K562 (cell line): ENCODE measurements around the gene FBXO17. TPM values are rescaled to one million over a fixed set of nuclear protein-coding genes. Genes with fewer than 3 reads are reported as not detected.
A peak's percentile ranks its signal among the peaks of the same experiment; 100 is the strongest.

Experiments
- ATAC-seq: fragments of 200-7000 bp; cut with Tn5 transposase; 3 replicates; pipeline ENCODE4 v1.9.1; 2020; ENCODE audit warnings: moderate library complexity
- BruUV-seq: library from RNA; stranded (reverse); fragments of 400-500 nt; replicated peaks from 2 replicates; lab custom pipeline; 2021; lab: Mats Ljungman, UMichigan
- CTCF ChIA-PET: fragments of 300-600 bp; formaldehyde crosslinking; extraction: SDS; loops from one replicate; lab custom pipeline; 2021; ENCODE audit warnings: low intra/inter-chr PET ratio; lab: Yijun Ruan, JAX
- POLR2A ChIA-PET: fragments of 300-600, 350-650 bp; sonication (Branson Sonifier 250); formaldehyde crosslinking; extraction: SDS; loops from one replicate; lab custom pipeline; 2021; ENCODE audit warnings: antibody characterized with exemption, inconsistent platforms; lab: Yijun Ruan, JAX
- DNase-seq, 4 experiments: peaks; one replicate each; pipeline versions ENCODE4 v3.0.0 to v3.0.0-alpha.2; 2011 to 2018; ENCODE audit warnings: low spot score in 3 of 4, mixed read lengths in 3 of 4; ENCODE audit errors: extremely low read depth in 1 of 4
- FAIRE-seq: peaks from 2 replicates; lab custom pipeline; 2011; peaks lifted over from hg19 to GRCh38; lab: Jason Lieb, UNC
- H2AFZ ChIP-seq: 2 replicates; pipeline ENCODE4 v1.6.0; 2011; ENCODE audit warnings: low read depth, low read length, control low read depth, inconsistent platforms
- H3K27ac ChIP-seq: fragments of 200-600 bp; 3 replicates; pipeline ENCODE4 v1.8.0; 2011; ENCODE audit warnings: low read depth, mild to moderate bottlenecking, control low read depth, inconsistent platforms, low read length, moderate library complexity, mixed read lengths; ENCODE audit errors: extremely low read depth
- H3K27me3 ChIP-seq, 2 experiments: fragments of 300-600 bp in 1 of 2; 2 replicates in 1 of 2; 3 replicates in 1 of 2; pipeline versions ENCODE4 v1.6.0 to v1.8.0; 2011; ENCODE audit warnings: inconsistent platforms in 2 of 2, low read length in 2 of 2, mild to moderate bottlenecking in 1 of 2, mixed read lengths in 1 of 2, moderate library complexity in 1 of 2; ENCODE audit not compliant: control insufficient read depth in 2 of 2, insufficient read depth in 2 of 2
- H3K36me3 ChIP-seq: fragments of 300-600 bp; 3 replicates; pipeline ENCODE4 v1.8.0; 2011; ENCODE audit warnings: mild to moderate bottlenecking, low read length, inconsistent platforms; ENCODE audit not compliant: control insufficient read depth, insufficient read depth
- H3K4me1 ChIP-seq, 2 experiments: fragments of 200-600 bp in 1 of 2; replicated peaks in 1 of 2; 2 replicates in 1 of 2; 3 replicates in 1 of 2; pipeline versions ENCODE4 v1.5.1 to v1.8.0; 2011; ENCODE audit warnings: inconsistent platforms in 2 of 2, low read length in 2 of 2, mild to moderate bottlenecking in 1 of 2, mixed read lengths in 1 of 2, moderate library complexity in 1 of 2; ENCODE audit not compliant: control insufficient read depth in 2 of 2, insufficient read depth in 2 of 2
- H3K4me2 ChIP-seq: 2 replicates; pipeline ENCODE4 v1.6.1; 2011; ENCODE audit warnings: low read length, control low read depth, inconsistent platforms, mixed read lengths; ENCODE audit not compliant: insufficient read depth
- H3K4me3 ChIP-seq: fragments of 200-600 bp; sonication (generic), shearing (Covaris generic); 2 replicates; pipeline ENCODE4 v1.5.1; 2016; ENCODE audit warnings: control low read depth, inconsistent platforms
- H3K79me2 ChIP-seq: fragments of 200-600 bp; 3 replicates; pipeline ENCODE4 v1.8.0; 2011; ENCODE audit warnings: low read length, inconsistent platforms; ENCODE audit not compliant: control insufficient read depth, insufficient read depth
- H3K9ac ChIP-seq, 2 experiments: 2 replicates each; pipeline versions ENCODE4 v1.6.0 to v1.6.1; 2011; ENCODE audit warnings: low read depth in 2 of 2, low read length in 2 of 2, control low read depth in 1 of 2, inconsistent platforms in 1 of 2, mild to moderate bottlenecking in 1 of 2, mixed read lengths in 1 of 2; ENCODE audit not compliant: insufficient read depth in 1 of 2
- H3K9me1 ChIP-seq: one replicate; pipeline ENCODE4 v1.6.0; 2011; ENCODE audit warnings: inconsistent platforms, mild to moderate bottlenecking, low read length, moderate library complexity; ENCODE audit not compliant: control insufficient read depth, insufficient read depth
- H3K9me3 ChIP-seq: replicated peaks from 2 replicates; pipeline ENCODE4 v1.5.1; 2011; ENCODE audit warnings: low read depth, low read length, inconsistent platforms; ENCODE audit not compliant: control insufficient read depth, insufficient read depth
- H4K20me1 ChIP-seq: replicated peaks from 2 replicates; pipeline ENCODE4 v1.6.1; 2011; ENCODE audit warnings: low read length, inconsistent platforms, mixed read lengths; ENCODE audit not compliant: control insufficient read depth, insufficient read depth
- BCOR ChIP-seq: fragments of 450-650 bp; IDR thresholded peaks from 2 replicates; pipeline ENCODE4 v1.6.1; 2016
- CBX3 ChIP-seq, 2 experiments: IDR thresholded peaks; 1 replicate in 1 of 2; 2 replicates in 1 of 2; pipeline ENCODE4 v1.6.1; 2012; ENCODE audit warnings: inconsistent platforms in 2 of 2, low read length in 2 of 2, borderline replicate concordance in 1 of 2, control low read depth in 1 of 2
- ZFP36 ChIP-seq: fragments of 150-350 bp; IDR thresholded peaks from 2 replicates; pipeline ENCODE4 v1.6.1; 2018; ENCODE audit warnings: low read length, low read depth; ENCODE audit not compliant: partially characterized antibody
- ZNF551 ChIP-seq: fragments of 250-450 bp; sonication (Bioruptor Pico); IDR thresholded peaks from 2 replicates; pipeline ENCODE4 v1.5.0; 2021; ENCODE audit warnings: mild to moderate bottlenecking, moderate library complexity
- ZZZ3 ChIP-seq: fragments of 450-650 bp; IDR thresholded peaks from 2 replicates; pipeline ENCODE4 v1.6.1; 2016; ENCODE audit warnings: antibody characterized with exemption, mild to moderate bottlenecking, moderate library complexity
- WGBS: fragments of 100-300 bp; shearing (Covaris generic); methylation state at CpG from one replicate; pipeline ENCODE4 v1.1.6; 2016; ENCODE audit warnings: low coverage, mixed read lengths; ENCODE audit not compliant: insufficient coverage; ENCODE audit errors: missing lambda C conversion rate; 5-methylcytosine and 5-hydroxymethylcytosine counted together
- in situ Hi-C: fragments of 300-500 bp; cut with MboI; formaldehyde crosslinking; loops from 4 replicates; pipeline ENCODE4 v1.15.0; 2018; ENCODE audit warnings: inconsistent platforms, mixed read lengths
- intact Hi-C: fragments of 100-400 bp; cut with micrococcal nuclease; formaldehyde crosslinking; loops from 2 replicates; pipeline ENCODE4 v1.14.2; 2022
- polyA plus RNA-seq, 8 experiments: library from polyadenylated mRNA; depleted of rRNA in 4 of 8; stranded (reverse) in 5 of 8; unstranded in 3 of 8; fragments of >200 nt; fragmentation: Nextera tagmentation in 2 of 8; fragmentation: Illumina TruSeq in 1 of 8; extraction: Ambion mirVana in 2 of 8; extraction: Trizol in 1 of 8; gene quantifications; 2 replicates each; pipeline versions ENCODE4 v1.2.1 to v1.2.3, GENCODE V29; 2011 to 2014; ENCODE audit warnings: inconsistent platforms in 1 of 8, missing spikeins in 1 of 8
- total RNA-seq, 7 experiments: library from RNA; depleted of rRNA in 6 of 7; stranded (reverse); fragments of >200 nt in 6 of 7; fragmentation: Illumina TruSeq in 2 of 7; extraction: Trizol in 2 of 7; gene quantifications; 2 replicates each; pipeline versions ENCODE4 v1.2.1 to v1.2.3, GENCODE V29; 2011 to 2021; ENCODE audit warnings: low replicate concordance in 1 of 7
- TF ChIP-seq, protein P1 (sequence below), 2 experiments: fragments of 450-650 bp; formaldehyde crosslinking in 1 of 2; IDR thresholded peaks; 2 replicates each; pipeline versions ENCODE4 v1.4.0 to v1.6.1; 2014 to 2020; ENCODE audit warnings: mild to moderate bottlenecking in 2 of 2, borderline replicate concordance in 1 of 2, low read depth in 1 of 2
- TF ChIP-seq, protein P2 (sequence below): sonication (generic); formaldehyde crosslinking; IDR thresholded peaks from 2 replicates; pipeline ENCODE4 v1.8.1; 2023; ENCODE audit warnings: mild to moderate bottlenecking, missing genetic modification reagents

The FBXO17 gene
- total and polyA plus RNA-seq, 9 of the 15 experiments (the other 6 are each of a cell fraction or from before 2014, with no cell fraction given): 4.1 to 27.1 (median 19.0) TPM

DNA sequence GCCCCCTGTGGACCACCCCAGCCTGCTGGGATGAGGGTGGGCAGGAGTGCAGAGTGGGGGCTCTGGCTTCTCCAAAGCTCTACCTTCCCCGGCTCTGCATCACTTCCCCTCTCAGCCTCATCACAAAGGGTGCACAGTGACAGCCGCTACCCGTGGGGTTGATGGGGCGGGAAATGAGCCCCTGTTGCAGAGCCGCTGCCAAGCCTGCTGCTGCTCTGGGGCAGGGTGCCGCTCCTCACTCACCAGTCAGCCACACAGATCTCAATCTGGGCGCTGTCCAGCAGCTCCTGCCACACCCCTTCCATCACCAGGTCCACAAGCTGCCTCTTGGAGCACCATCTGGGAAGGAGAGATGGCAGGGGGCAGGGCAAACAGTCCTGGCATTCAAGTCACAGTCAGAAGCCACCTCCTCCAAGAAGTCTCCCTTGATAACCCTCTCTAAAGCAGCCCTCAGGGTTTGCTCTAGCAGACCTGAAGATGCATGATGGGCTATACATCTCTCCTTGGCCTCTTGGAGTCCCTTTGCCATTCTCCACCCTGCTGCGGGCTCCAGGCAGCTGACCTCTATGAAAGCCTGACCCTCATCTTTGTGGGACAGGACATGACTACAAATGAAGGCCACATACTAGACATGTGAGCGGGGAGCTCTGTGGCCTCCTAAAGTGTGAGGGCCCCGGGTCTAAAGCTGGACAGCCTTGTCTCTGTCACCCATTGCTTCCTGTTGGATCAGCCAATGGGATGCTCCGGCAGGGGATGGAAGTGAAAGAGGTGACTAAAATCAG is 29.1 kb downstream of the FBXO17 start:
- no peaks in the 10 kb centered on the region for H4K20me1 ChIP-seq
- H3K27ac ChIP-seq: no peak overlapping the region
- H3K4me3 ChIP-seq: no peak overlapping the region
- CTCF ChIA-PET: no interaction called here
- BruUV-seq: no TSS peak
- H3K9ac ChIP-seq: no peak overlapping the region
- 84% methylated on average over 11 of the region's 11 CpGs for WGBS
- H3K9me3 ChIP-seq: no peaks in the 10 kb centered on the region
- no peaks in the 10 kb centered on the region for H3K79me2 ChIP-seq
- ATAC-seq (no peak), DNase-seq (no peak), FAIRE-seq (no peak)
- H2AFZ ChIP-seq: no peak overlapping the region
- H3K4me2 ChIP-seq: no peak overlapping the region
- intact Hi-C loops (no loop called here), in situ Hi-C loops (no loop called here)
- POLR2A ChIA-PET: interaction anchor here (0.6 to 1.3 kb wide), 5 partner anchors 9 to 364 kb away, joined by 3 to 4 read pairs (median 3); partner anchors contain the start of genes MRPS12 and SARS2
- TF ChIP-seq, protein P1, sequence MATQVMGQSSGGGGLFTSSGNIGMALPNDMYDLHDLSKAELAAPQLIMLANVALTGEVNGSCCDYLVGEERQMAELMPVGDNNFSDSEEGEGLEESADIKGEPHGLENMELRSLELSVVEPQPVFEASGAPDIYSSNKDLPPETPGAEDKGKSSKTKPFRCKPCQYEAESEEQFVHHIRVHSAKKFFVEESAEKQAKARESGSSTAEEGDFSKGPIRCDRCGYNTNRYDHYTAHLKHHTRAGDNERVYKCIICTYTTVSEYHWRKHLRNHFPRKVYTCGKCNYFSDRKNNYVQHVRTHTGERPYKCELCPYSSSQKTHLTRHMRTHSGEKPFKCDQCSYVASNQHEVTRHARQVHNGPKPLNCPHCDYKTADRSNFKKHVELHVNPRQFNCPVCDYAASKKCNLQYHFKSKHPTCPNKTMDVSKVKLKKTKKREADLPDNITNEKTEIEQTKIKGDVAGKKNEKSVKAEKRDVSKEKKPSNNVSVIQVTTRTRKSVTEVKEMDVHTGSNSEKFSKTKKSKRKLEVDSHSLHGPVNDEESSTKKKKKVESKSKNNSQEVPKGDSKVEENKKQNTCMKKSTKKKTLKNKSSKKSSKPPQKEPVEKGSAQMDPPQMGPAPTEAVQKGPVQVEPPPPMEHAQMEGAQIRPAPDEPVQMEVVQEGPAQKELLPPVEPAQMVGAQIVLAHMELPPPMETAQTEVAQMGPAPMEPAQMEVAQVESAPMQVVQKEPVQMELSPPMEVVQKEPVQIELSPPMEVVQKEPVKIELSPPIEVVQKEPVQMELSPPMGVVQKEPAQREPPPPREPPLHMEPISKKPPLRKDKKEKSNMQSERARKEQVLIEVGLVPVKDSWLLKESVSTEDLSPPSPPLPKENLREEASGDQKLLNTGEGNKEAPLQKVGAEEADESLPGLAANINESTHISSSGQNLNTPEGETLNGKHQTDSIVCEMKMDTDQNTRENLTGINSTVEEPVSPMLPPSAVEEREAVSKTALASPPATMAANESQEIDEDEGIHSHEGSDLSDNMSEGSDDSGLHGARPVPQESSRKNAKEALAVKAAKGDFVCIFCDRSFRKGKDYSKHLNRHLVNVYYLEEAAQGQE (IDR thresholded peaks at IDR 0.05; ENCODE audit: borderline replicate concordance): peak; percentile 52
- TF ChIP-seq, protein P1 (CRISPR knock-in tag; IDR thresholded peaks at IDR 0.05; ENCODE audit: low read depth): no peak
- TF ChIP-seq BCOR (0 out of 2 replicates have a peak, but pooled peaks have one; percentile 17), ZZZ3 (no peak), CBX3 (IDR thresholded peaks at IDR 0.05; ENCODE audit: borderline replicate concordance in 1 of 2, low read length in 2 of 2) (no peak), ZNF551 (CRISPR knock-in tag) (no peak), ZFP36 (peak; percentile 82)
- TF ChIP-seq, protein P2, sequence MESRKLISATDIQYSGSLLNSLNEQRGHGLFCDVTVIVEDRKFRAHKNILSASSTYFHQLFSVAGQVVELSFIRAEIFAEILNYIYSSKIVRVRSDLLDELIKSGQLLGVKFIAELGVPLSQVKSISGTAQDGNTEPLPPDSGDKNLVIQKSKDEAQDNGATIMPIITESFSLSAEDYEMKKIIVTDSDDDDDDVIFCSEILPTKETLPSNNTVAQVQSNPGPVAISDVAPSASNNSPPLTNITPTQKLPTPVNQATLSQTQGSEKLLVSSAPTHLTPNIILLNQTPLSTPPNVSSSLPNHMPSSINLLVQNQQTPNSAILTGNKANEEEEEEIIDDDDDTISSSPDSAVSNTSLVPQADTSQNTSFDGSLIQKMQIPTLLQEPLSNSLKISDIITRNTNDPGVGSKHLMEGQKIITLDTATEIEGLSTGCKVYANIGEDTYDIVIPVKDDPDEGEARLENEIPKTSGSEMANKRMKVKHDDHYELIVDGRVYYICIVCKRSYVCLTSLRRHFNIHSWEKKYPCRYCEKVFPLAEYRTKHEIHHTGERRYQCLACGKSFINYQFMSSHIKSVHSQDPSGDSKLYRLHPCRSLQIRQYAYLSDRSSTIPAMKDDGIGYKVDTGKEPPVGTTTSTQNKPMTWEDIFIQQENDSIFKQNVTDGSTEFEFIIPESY (CRISPR knock-in tag): peak; percentile 37; the same call in 1 of the 2 replicates
- H3K9me1 ChIP-seq: no peaks in the 10 kb centered on the region
- H3K27me3 ChIP-seq: no peaks in the 10 kb centered on the region
- peaks cover 27% of the 10 kb centered on the region; the same call in 2 of the 3 replicates for H3K36me3 ChIP-seq
- peaks cover 0 to 16% of the 10 kb centered on the region in 2 experiments; a peak in 2 of 5 replicates for H3K4me1 ChIP-seq
